ENCODE data around the gene NPY2R. TPM values are rescaled to one million over a fixed set of nuclear protein-coding genes. Genes with fewer than 3 reads are reported as not detected.

Gene NPY2R
- total RNA-seq, 3 donors from 2014 or later: 0.51 to 1.7 (median 1.4) TPM

GRCh38 chr4:155174668-155175067, 33.8 kb upstream of the NPY2R start:
- Histone ChIP-seq H3K4me3 (no peak overlapping the region), H3K36me3 (ENCODE audit: low read depth) (no peaks in the 10 kb centered on the region), H3K4me1 (ENCODE audit: low read depth) (no peaks in the 10 kb centered on the region), H3K9me3 (no peaks in the 10 kb centered on the region)
- DNase-seq (no peak), ATAC-seq (no peak)
- no peak for TF ChIP-seq CTCF (IDR thresholded peaks at IDR 0.05)
- intact Hi-C loops (cut with DNase I, micrococcal nuclease): no loop called here

GRCh38 chr4:155179216-155179615, 29.2 kb upstream of the NPY2R start:
- intact Hi-C loops (cut with DNase I, micrococcal nuclease): no loop called here
- ATAC-seq (no peak), DNase-seq (no peak)
- no peak overlapping the region for H3K4me3 ChIP-seq
- no peaks in the 10 kb centered on the region for H3K36me3 ChIP-seq (ENCODE audit: low read depth)
- no peak for TF ChIP-seq CTCF (IDR thresholded peaks at IDR 0.05)
- H3K9me3 ChIP-seq: no peaks in the 10 kb centered on the region
- no peaks in the 10 kb centered on the region for H3K4me1 ChIP-seq (ENCODE audit: low read depth)

- Histone ChIP-seq H3K4me3 (no peak overlapping the region), H3K9me3 (no peaks in the 10 kb centered on the region), H3K36me3 (ENCODE audit: low read depth) (no peaks in the 10 kb centered on the region), H3K4me1 (ENCODE audit: low read depth) (no peaks in the 10 kb centered on the region)
- intact Hi-C loops (cut with DNase I, micrococcal nuclease): no loop called here
- TF ChIP-seq CTCF (IDR thresholded peaks at IDR 0.05): no peak
- no peak for ATAC-seq
- DNase-seq: no peak
Observed at GRCh38 chr4:155186972-155187371, 21.5 kb upstream of the NPY2R start.

GRCh38 chr4:155187989-155188388, 20.4 kb upstream of the NPY2R start:
- Histone ChIP-seq H3K36me3 (ENCODE audit: low read depth) (no peaks in the 10 kb centered on the region), H3K9me3 (no peaks in the 10 kb centered on the region), H3K4me3 (no peak overlapping the region), H3K4me1 (ENCODE audit: low read depth) (no peaks in the 10 kb centered on the region)
- no peak for DNase-seq
- no peak for ATAC-seq
- no peak for TF ChIP-seq CTCF (IDR thresholded peaks at IDR 0.05)
- intact Hi-C loops (cut with DNase I, micrococcal nuclease): no loop called here

GRCh38 chr4:155190099-155190498, 18.3 kb upstream of the NPY2R start:
- Histone ChIP-seq H3K36me3 (ENCODE audit: low read depth) (no peaks in the 10 kb centered on the region), H3K9me3 (no peaks in the 10 kb centered on the region), H3K4me1 (ENCODE audit: low read depth) (no peaks in the 10 kb centered on the region), H3K4me3 (no peak overlapping the region)
- intact Hi-C loops (cut with DNase I, micrococcal nuclease): no loop called here
- no peak for ATAC-seq
- TF ChIP-seq CTCF (IDR thresholded peaks at IDR 0.05): no peak
- DNase-seq: no peak

- no peak for TF ChIP-seq CTCF (IDR thresholded peaks at IDR 0.05)
- Histone ChIP-seq H3K4me1 (ENCODE audit: low read depth) (no peaks in the 10 kb centered on the region), H3K36me3 (ENCODE audit: low read depth) (no peaks in the 10 kb centered on the region), H3K9me3 (no peaks in the 10 kb centered on the region), H3K4me3 (no peak overlapping the region)
- DNase-seq (no peak), ATAC-seq (no peak)
- intact Hi-C loops (cut with DNase I, micrococcal nuclease): no loop called here
Observed at GRCh38 chr4:155197757-155198156, 10.7 kb upstream of the NPY2R start.
